GM23248 (cell line): ENCODE measurements around the gene SH2D3A. TPM values are rescaled to one million over a fixed set of nuclear protein-coding genes. Genes with fewer than 3 reads are reported as not detected.
"Not testable (repeated sequence)": the region's sequence is repeated elsewhere in the genome, so short reads cannot be mapped to it uniquely, and the experiment has no call there.

Experiments
- DNase-seq: peaks from one replicate; pipeline ENCODE4 v3.0.0-alpha.2; 2015
- H2AFZ ChIP-seq: fragments of 200-600 bp; sonication (generic); 2 replicates; pipeline ENCODE4 v1.6.1; 2016; ENCODE audit warnings: antibody characterized with exemption
- H3F3A ChIP-seq: fragments of 200-600 bp; sonication (generic); 2 replicates; pipeline ENCODE4 v1.6.1; 2016; ENCODE audit warnings: mild to moderate bottlenecking, antibody characterized with exemption, mixed run types; ENCODE audit not compliant: insufficient read depth
- H3K27ac ChIP-seq: fragments of 200-600 bp; sonication (generic); 2 replicates; pipeline ENCODE4 v1.5.1; 2016; ENCODE audit warnings: mild to moderate bottlenecking
- H3K27me3 ChIP-seq: fragments of 200-600 bp; sonication (generic); replicated peaks from 2 replicates; pipeline ENCODE4 v1.6.1; 2016; ENCODE audit warnings: mild to moderate bottlenecking; ENCODE audit not compliant: insufficient read depth
- H3K36me3 ChIP-seq: fragments of 200-600 bp; sonication (generic); 2 replicates; pipeline ENCODE4 v1.6.1; 2016; ENCODE audit warnings: low read depth, mild to moderate bottlenecking
- H3K4me1 ChIP-seq: fragments of 200-600 bp; sonication (generic); 2 replicates; pipeline ENCODE4 v1.6.1; 2016; ENCODE audit warnings: mild to moderate bottlenecking; ENCODE audit not compliant: insufficient read depth
- H3K4me2 ChIP-seq: fragments of 200-600 bp; sonication (generic); one replicate; pipeline ENCODE4 v1.6.1; 2016; ENCODE audit warnings: mild to moderate bottlenecking; ENCODE audit not compliant: unreplicated experiment
- H3K4me3 ChIP-seq: fragments of 200-600 bp; sonication (generic); 2 replicates; pipeline ENCODE4 v1.5.1; 2016; ENCODE audit warnings: mild to moderate bottlenecking
- H3K79me2 ChIP-seq: fragments of 200-600 bp; sonication (generic); 2 replicates; pipeline ENCODE4 v1.6.1; 2016; ENCODE audit warnings: mild to moderate bottlenecking; ENCODE audit not compliant: insufficient read depth
- H3K9ac ChIP-seq: fragments of 200-600 bp; sonication (generic); 2 replicates; pipeline ENCODE4 v1.6.1; 2016; ENCODE audit warnings: mild to moderate bottlenecking
- H3K9me2 ChIP-seq: fragments of 200-600 bp; sonication (generic); 2 replicates; pipeline ENCODE4 v1.6.1; 2016; ENCODE audit warnings: mixed run types, mild to moderate bottlenecking, moderate library complexity; ENCODE audit not compliant: insufficient read depth
- H3K9me3 ChIP-seq: fragments of 200-600 bp; sonication (generic); one replicate; pipeline ENCODE4 v1.6.1; 2017; ENCODE audit warnings: low read depth
- H4K20me1 ChIP-seq: fragments of 200-600 bp; sonication (generic); 2 replicates; pipeline ENCODE4 v1.6.0; 2016; ENCODE audit not compliant: insufficient read depth
- EZH2 ChIP-seq: fragments of 200-600 bp; sonication (generic); IDR thresholded peaks from 2 replicates; pipeline ENCODE4 v1.6.1; 2018; ENCODE audit warnings: antibody characterized with exemption, mild to moderate bottlenecking; ENCODE audit not compliant: insufficient read depth, poor library complexity, severe bottlenecking
- EZH2phosphoT487 ChIP-seq: fragments of 200-600 bp; sonication (generic); IDR thresholded peaks from 2 replicates; pipeline ENCODE4 v1.6.1; 2018; ENCODE audit warnings: antibody characterized with exemption, moderate library complexity, mild to moderate bottlenecking, low read depth; ENCODE audit not compliant: insufficient read depth
- WGBS, 2 experiments: methylation state at CpG; one replicate each; pipeline ENCODE4 v1.1.6; 2015 to 2017; ENCODE audit warnings: low lambda C conversion rate in 2 of 2, low coverage in 1 of 2; ENCODE audit errors: missing lambda C conversion rate in 2 of 2; 5-methylcytosine and 5-hydroxymethylcytosine counted together
- in situ Hi-C: fragments of 300-500 bp; cut with MboI; formaldehyde crosslinking; loops from 2 replicates; pipeline ENCODE4 v1.15.0; 2020
- polyA plus RNA-seq: library from polyadenylated mRNA; unstranded; fragments of >200 nt; fragmentation: Nextera tagmentation; extraction: Ambion mirVana; gene quantifications from 2 replicates; pipeline ENCODE4 v1.2.1, GENCODE V29; 2016
- total RNA-seq: library from RNA; depleted of rRNA; stranded (reverse); fragments of >200 nt; shearing (Covaris generic); gene quantifications from 2 replicates; pipeline ENCODE4 v1.2.3, GENCODE V29; 2014

The SH2D3A gene
- total and polyA plus RNA-seq, 2 experiments from 2014 or later: not detected

DNA sequence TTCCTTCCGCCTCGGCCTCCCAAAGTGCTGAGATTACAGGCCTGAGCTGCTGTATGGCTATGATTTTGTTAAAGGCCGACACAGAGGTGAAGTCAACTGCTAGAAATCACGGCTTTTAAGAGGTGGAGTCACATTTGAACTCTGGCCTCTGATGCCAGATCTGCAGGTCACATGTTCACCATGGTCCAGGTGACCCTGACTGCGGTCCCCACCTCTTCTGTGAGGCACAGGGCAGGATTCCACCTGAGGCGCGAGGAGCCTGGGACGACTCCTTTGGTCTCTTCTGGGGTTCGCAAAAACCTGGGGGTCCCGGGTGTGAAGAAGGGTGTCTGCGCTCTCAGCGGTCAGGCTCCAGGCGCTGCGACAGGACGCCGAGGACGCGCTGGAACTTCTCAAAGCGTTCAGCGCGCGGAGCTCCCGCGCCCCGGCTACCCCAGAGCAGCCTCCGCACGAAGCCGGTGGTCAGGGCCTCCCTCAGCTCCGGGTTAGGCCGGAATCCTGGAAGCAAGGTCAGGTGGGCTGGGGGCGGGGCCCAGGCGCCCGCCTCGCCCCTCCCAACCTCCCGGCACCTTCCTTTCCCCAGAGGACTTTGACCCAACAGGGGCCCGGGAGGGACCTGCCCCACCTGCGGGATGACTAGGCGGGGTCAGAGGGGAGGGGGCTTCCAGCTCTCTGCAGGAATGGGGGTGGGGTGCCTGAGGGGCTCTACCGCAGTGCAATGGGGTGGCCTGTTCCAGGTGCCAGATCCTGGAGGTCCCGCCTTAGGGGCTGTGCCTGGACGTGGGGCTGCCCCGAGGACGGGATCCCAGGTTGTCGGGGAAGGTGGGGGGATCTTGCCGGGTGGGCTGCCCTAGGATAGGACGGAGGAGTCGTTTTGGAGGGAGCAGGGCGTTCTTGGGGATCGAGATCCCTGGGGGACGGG is 14.7 kb downstream of the SH2D3A start:
- H3K27ac ChIP-seq: no peak overlapping the region
- no peaks in the 10 kb centered on the region for H3K9me3 ChIP-seq
- H3K79me2 ChIP-seq: no peaks in the 10 kb centered on the region
- peak overlapping the region; percentile 83 for H2AFZ ChIP-seq
- TF ChIP-seq EZH2 (no peak), EZH2phosphoT487 (no peak)
- 71 to 79% methylated on average over 33 to 48 of the region's 50 CpGs for WGBS, 2 experiments
- in situ Hi-C loops: no loop called here
- H3F3A ChIP-seq: peaks cover 13% of the 10 kb centered on the region; the same call in 1 of the 2 replicates
- H4K20me1 ChIP-seq: no peaks in the 10 kb centered on the region
- no peaks in the 10 kb centered on the region for H3K27me3 ChIP-seq
- no peak overlapping the region for H3K4me2 ChIP-seq
- no peak overlapping the region for H3K9ac ChIP-seq
- peak overlapping the region; percentile 69; the same call in 1 of the 2 replicates for H3K4me3 ChIP-seq
- H3K9me2 ChIP-seq: no peaks in the 10 kb centered on the region
- H3K36me3 ChIP-seq: peaks cover 16% of the 10 kb centered on the region
- DNase-seq: no peak
- H3K4me1 ChIP-seq: no peaks in the 10 kb centered on the region

DNA sequence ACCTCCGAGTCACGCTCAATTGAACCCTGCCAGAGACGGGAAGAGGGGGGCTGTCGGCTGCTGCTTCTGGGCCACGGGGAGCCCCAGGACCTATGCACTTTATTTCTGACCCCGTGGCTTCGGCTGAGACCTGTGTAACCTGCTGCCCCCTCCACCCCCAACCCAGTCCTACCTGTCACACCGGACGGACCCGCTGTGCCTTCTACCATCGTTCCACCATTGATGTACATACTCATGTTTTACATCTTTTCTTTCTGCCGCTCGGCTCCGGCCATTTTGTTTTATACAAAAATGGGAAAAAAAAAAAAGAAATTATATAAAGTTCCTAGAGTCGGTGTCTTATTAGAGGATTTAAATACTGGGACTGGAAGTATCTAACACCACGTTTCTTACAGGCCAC is 16.0 kb downstream of the SH2D3A start:
- WGBS, 2 experiments: 93 to 95% methylated on average over 16 of the region's 16 CpGs
- H3K79me2 ChIP-seq: no peaks in the 10 kb centered on the region
- H3K9ac ChIP-seq: no peak overlapping the region
- peaks cover 13% of the 10 kb centered on the region; the same call in 1 of the 2 replicates for H3F3A ChIP-seq
- no peak overlapping the region for H3K27ac ChIP-seq
- no peaks in the 10 kb centered on the region for H3K9me2 ChIP-seq
- no peaks in the 10 kb centered on the region for H4K20me1 ChIP-seq
- no peak overlapping the region for H2AFZ ChIP-seq
- in situ Hi-C loops: no loop called here
- no peaks in the 10 kb centered on the region for H3K4me1 ChIP-seq
- no peak overlapping the region for H3K4me2 ChIP-seq
- DNase-seq: no peak
- no peaks in the 10 kb centered on the region for H3K27me3 ChIP-seq
- no peak for TF ChIP-seq EZH2phosphoT487
- TF ChIP-seq EZH2: no peak
- H3K9me3 ChIP-seq: no peaks in the 10 kb centered on the region
- H3K4me3 ChIP-seq: no peak overlapping the region
- peaks cover 27% of the 10 kb centered on the region for H3K36me3 ChIP-seq

DNA sequence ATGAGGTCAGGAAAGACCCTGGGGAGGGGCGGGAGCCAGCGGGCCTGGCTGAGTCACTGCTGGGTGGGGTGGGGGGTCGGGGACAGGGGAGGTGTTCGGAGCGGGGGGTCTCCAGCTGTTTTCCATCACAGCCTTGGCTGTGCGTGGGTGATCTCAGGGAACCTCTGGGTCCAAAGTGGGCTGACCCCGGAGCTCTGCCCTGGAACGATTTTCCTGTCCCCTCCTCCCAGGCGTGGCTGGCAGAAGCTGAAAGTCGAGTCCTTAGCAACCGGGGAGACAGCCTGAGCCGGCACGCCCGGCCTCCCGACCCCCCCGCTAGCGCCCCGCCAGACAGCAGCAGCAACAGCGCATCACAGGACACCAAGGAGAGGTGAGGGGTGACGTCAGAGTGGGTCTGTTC is 17.2 kb downstream of the SH2D3A start:
- no peaks in the 10 kb centered on the region for H3K9me2 ChIP-seq
- no peak for TF ChIP-seq EZH2phosphoT487
- no peak for TF ChIP-seq EZH2
- H3K9me3 ChIP-seq: no peaks in the 10 kb centered on the region
- no peaks in the 10 kb centered on the region for H3K27me3 ChIP-seq
- H3K4me1 ChIP-seq: peaks cover 6% of the 10 kb centered on the region
- in situ Hi-C loops: no loop called here
- H3F3A ChIP-seq: peaks cover 17% of the 10 kb centered on the region; the same call in 1 of the 2 replicates
- H3K9ac ChIP-seq: no peak overlapping the region
- H3K36me3 ChIP-seq: peaks cover 28% of the 10 kb centered on the region
- H3K4me2 ChIP-seq: no peak overlapping the region
- H3K79me2 ChIP-seq: no peaks in the 10 kb centered on the region
- no peak overlapping the region for H2AFZ ChIP-seq
- DNase-seq: no peak
- WGBS, 2 experiments: 43 to 48% methylated on average over 13 to 20 of the region's 20 CpGs
- no peaks in the 10 kb centered on the region for H4K20me1 ChIP-seq
- no peak overlapping the region for H3K4me3 ChIP-seq
- H3K27ac ChIP-seq: no peak overlapping the region

DNA sequence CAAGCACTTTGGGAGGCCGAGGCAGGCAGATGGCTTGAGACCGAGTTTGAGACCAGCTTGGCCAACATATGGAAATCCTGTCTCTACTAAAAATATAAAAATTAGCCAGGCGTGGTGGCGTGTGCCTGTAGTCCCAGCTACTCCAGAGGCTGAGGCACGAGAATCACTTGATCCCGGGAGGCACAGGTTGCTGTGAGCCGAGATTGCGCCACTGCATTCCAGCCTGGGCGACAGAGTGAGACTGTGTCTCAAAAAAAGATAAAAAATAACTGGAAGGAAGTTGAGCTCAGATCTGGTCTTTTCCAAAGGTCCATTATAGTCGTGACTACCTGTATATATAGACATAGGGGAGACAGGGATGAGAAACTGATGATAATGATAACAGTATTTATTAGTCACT is 18.7 kb downstream of the SH2D3A start:
- WGBS, 2 experiments: 37 to 46% methylated on average over 10 of the region's 10 CpGs
- H3K9ac ChIP-seq, DNase-seq, H4K20me1 ChIP-seq, in situ Hi-C loops, H3K79me2 ChIP-seq, H3K9me2 ChIP-seq, H3K27me3 ChIP-seq, H3K9me3 ChIP-seq, H3K4me2 ChIP-seq, H3K4me3 ChIP-seq, H3K27ac ChIP-seq, H2AFZ ChIP-seq: not testable (repeated sequence)
- Histone ChIP-seq H3K4me1 (peaks cover 18% of the 10 kb centered on the region), H3K36me3 (peaks cover 31% of the 10 kb centered on the region), H3F3A (peaks cover 27% of the 10 kb centered on the region)
